Measurements from ENCODE around the gene CMTM7.

The CMTM7 gene

GRCh38 chr3:32482693-32483092, 91.0 kb downstream of the CMTM7 start:
- DNase-seq (ENCODE audit: extremely low read depth, low read depth): no peak
- TF ChIP-seq CTCF (IDR thresholded peaks at IDR 0.05; ENCODE audit: low read depth, low read length, missing control alignments): no peak
- no peak overlapping the region for H3K4me3 ChIP-seq (replicated peaks; ENCODE audit: low read depth, low read length)

- H3K4me3 ChIP-seq (replicated peaks; ENCODE audit: low read depth, low read length): no peak overlapping the region
- TF ChIP-seq CTCF (IDR thresholded peaks at IDR 0.05; ENCODE audit: low read depth, low read length, missing control alignments): no peak
- no peak for DNase-seq (ENCODE audit: extremely low read depth, low read depth)
Measured at GRCh38 chr3:32483772-32484171, 92.1 kb downstream of the CMTM7 start.

GRCh38 chr3:32484436-32484835, 92.8 kb downstream of the CMTM7 start:
- H3K4me3 ChIP-seq (replicated peaks; ENCODE audit: low read depth, low read length): no peak overlapping the region
- no peak for TF ChIP-seq CTCF (IDR thresholded peaks at IDR 0.05; ENCODE audit: low read depth, low read length, missing control alignments)
- no peak for DNase-seq (ENCODE audit: extremely low read depth, low read depth)

GRCh38 chr3:32487781-32488473, 96.3 kb downstream of the CMTM7 start:
- DNase-seq (ENCODE audit: extremely low read depth, low read depth): no peak
- H3K4me3 ChIP-seq (replicated peaks; ENCODE audit: low read depth, low read length): no peak overlapping the region
- TF ChIP-seq CTCF (IDR thresholded peaks at IDR 0.05; ENCODE audit: low read depth, low read length, missing control alignments): no peak

GRCh38 chr3:32488474-32489008, 96.9 kb downstream of the CMTM7 start:
- no peak for TF ChIP-seq CTCF (IDR thresholded peaks at IDR 0.05; ENCODE audit: low read depth, low read length, missing control alignments)
- H3K4me3 ChIP-seq (replicated peaks; ENCODE audit: low read depth, low read length): no peak overlapping the region
- no peak for DNase-seq (ENCODE audit: extremely low read depth, low read depth)

- DNase-seq (ENCODE audit: extremely low read depth, low read depth): no peak
- TF ChIP-seq CTCF (IDR thresholded peaks at IDR 0.05; ENCODE audit: low read depth, low read length, missing control alignments): no peak
- no peak overlapping the region for H3K4me3 ChIP-seq (replicated peaks; ENCODE audit: low read depth, low read length)
Measured at GRCh38 chr3:32492684-32493436, 101.2 kb downstream of the CMTM7 start.

Measured in HFF-Myc (cell line).